SK-N-SH (cell line): ENCODE measurements around the gene MCTP2. TPM values are rescaled to one million over a fixed set of nuclear protein-coding genes. Genes with fewer than 3 reads are reported as not detected.

Experiments used
- CTCF ChIA-PET: fragments of 300-600, 350-600 bp; formaldehyde crosslinking; extraction: SDS; loops from one replicate; lab custom pipeline; 2021; lab: Yijun Ruan, JAX
- POLR2A ChIA-PET: fragments of 350-600 bp; sonication (Branson Sonifier 250); formaldehyde crosslinking; extraction: SDS; loops from one replicate; lab custom pipeline; 2020; ENCODE audit warnings: antibody characterized with exemption, inconsistent platforms; lab: Yijun Ruan, JAX
- DNase-seq: peaks from one replicate; pipeline ENCODE4 v3.0.0; 2012
- H2AFZ ChIP-seq: fragments of 200-600 bp; sonication (generic); 2 replicates; pipeline ENCODE4 v1.8.1; 2016; ENCODE audit warnings: antibody characterized with exemption, mild to moderate bottlenecking, low read depth
- H3F3A ChIP-seq: fragments of 200-600 bp; sonication (generic); replicated peaks from 2 replicates; pipeline ENCODE3; 2016; ENCODE audit warnings: antibody characterized with exemption, mild to moderate bottlenecking; ENCODE audit not compliant: insufficient read depth
- H3K27ac ChIP-seq, 2 experiments: fragments of 200-500 bp in 1 of 2; fragments of 200-600 bp in 1 of 2; sonication (Bioruptor generic) in 1 of 2; sonication (generic), shearing (Covaris generic) in 1 of 2; 2 replicates each; pipeline versions ENCODE4 v1.5.1 to v1.6.1; 2014 to 2016; ENCODE audit warnings: low read depth in 2 of 2, inconsistent platforms in 1 of 2, low read length in 1 of 2, mild to moderate bottlenecking in 1 of 2, mixed read lengths in 1 of 2
- H3K27me3 ChIP-seq: fragments of 200-600 bp; sonication (generic), shearing (Covaris generic); 2 replicates; pipeline ENCODE4 v1.6.1; 2016; ENCODE audit warnings: mixed run types; ENCODE audit not compliant: insufficient read depth
- H3K36me3 ChIP-seq, 2 experiments: fragments of 200-500 bp in 1 of 2; fragments of 200-600 bp in 1 of 2; sonication (Bioruptor generic) in 1 of 2; sonication (generic) in 1 of 2; replicated peaks in 1 of 2; 2 replicates each; pipeline versions ENCODE3 to v1.5.1; 2014 to 2016; ENCODE audit warnings: low read length in 1 of 2, mild to moderate bottlenecking in 1 of 2; ENCODE audit not compliant: insufficient read depth in 2 of 2, control insufficient read depth in 1 of 2
- H3K4me1 ChIP-seq, 2 experiments: fragments of 200-500 bp in 1 of 2; fragments of 200-600 bp in 1 of 2; sonication (Bioruptor generic) in 1 of 2; sonication (generic), shearing (Covaris generic) in 1 of 2; 2 replicates each; pipeline versions ENCODE4 v1.5.1 to v1.6.1; 2014 to 2016; ENCODE audit warnings: low read depth in 1 of 2, low read length in 1 of 2, mixed run types in 1 of 2; ENCODE audit not compliant: insufficient read depth in 2 of 2, control insufficient read depth in 1 of 2
- H3K4me2 ChIP-seq: fragments of 200-600 bp; sonication (generic), shearing (Covaris generic); 2 replicates; pipeline ENCODE4 v1.6.1; 2017; ENCODE audit warnings: mixed run types
- H3K4me3 ChIP-seq, 2 experiments: fragments of 200-500 bp in 1 of 2; fragments of 200-600 bp in 1 of 2; sonication (Bioruptor generic) in 1 of 2; sonication (generic), shearing (Covaris generic) in 1 of 2; 2 replicates each; pipeline versions ENCODE4 v1.5.1 to v1.8.1; 2014 to 2016; ENCODE audit warnings: low read depth in 2 of 2, inconsistent platforms in 1 of 2, low read length in 1 of 2, mild to moderate bottlenecking in 1 of 2, mixed read lengths in 1 of 2, moderate library complexity in 1 of 2
- H3K79me2 ChIP-seq: fragments of 200-600 bp; sonication (generic); 2 replicates; pipeline ENCODE4 v1.8.1; 2017; ENCODE audit warnings: mild to moderate bottlenecking; ENCODE audit not compliant: insufficient read depth
- H3K9ac ChIP-seq: fragments of 200-600 bp; sonication (generic); 2 replicates; pipeline ENCODE4 v1.6.1; 2017; ENCODE audit warnings: mixed run types
- H3K9me2 ChIP-seq: fragments of 200-600 bp; sonication (generic); 2 replicates; pipeline ENCODE4 v1.6.1; 2017; ENCODE audit warnings: mixed run types
- H3K9me3 ChIP-seq: fragments of 200-600 bp; sonication (generic); 2 replicates; pipeline ENCODE4 v1.6.1; 2017; ENCODE audit warnings: mixed run types, mild to moderate bottlenecking, moderate library complexity
- H4K20me1 ChIP-seq: fragments of 200-600 bp; sonication (generic); 2 replicates; pipeline ENCODE4 v1.6.1; 2017; ENCODE audit warnings: mild to moderate bottlenecking, mixed run types; ENCODE audit not compliant: insufficient read depth
- CHD2 ChIP-seq: fragments of 150-350 bp; IDR thresholded peaks from 2 replicates; pipeline ENCODE4 v1.6.1; 2018; ENCODE audit warnings: low read length; ENCODE audit not compliant: partially characterized antibody
- ELF1 ChIP-seq: IDR thresholded peaks from 2 replicates; pipeline ENCODE4 v1.4.0; 2012
- EZH2phosphoT487 ChIP-seq: fragments of 200-600 bp; sonication (generic); IDR thresholded peaks from 2 replicates; pipeline ENCODE4 v1.6.1; 2017; ENCODE audit warnings: low read depth, mixed run types, mild to moderate bottlenecking, antibody characterized with exemption, moderate library complexity, borderline replicate concordance
- FOSL2 ChIP-seq: IDR thresholded peaks from 2 replicates; pipeline ENCODE4 v1.4.0; 2012; ENCODE audit warnings: low read depth, mild to moderate bottlenecking, moderate library complexity, borderline replicate concordance
- FOXM1 ChIP-seq: IDR thresholded peaks from 2 replicates; pipeline ENCODE4 v1.4.0; 2012; ENCODE audit warnings: low read depth, mild to moderate bottlenecking
- GATA2 ChIP-seq: sonication (generic); formaldehyde crosslinking; IDR thresholded peaks from 2 replicates; pipeline ENCODE4 v1.5.0; 2020; ENCODE audit warnings: mild to moderate bottlenecking, missing genetic modification reagents
- MXI1 ChIP-seq: IDR thresholded peaks from 2 replicates; pipeline ENCODE4 v1.6.1; 2012; ENCODE audit warnings: mild to moderate bottlenecking, low read depth, low read length, improper control_type of control experiment
- RAD21 ChIP-seq: IDR thresholded peaks from 2 replicates; pipeline ENCODE4 v1.6.1; 2012; ENCODE audit warnings: mild to moderate bottlenecking, low read length
- RCOR1 ChIP-seq: fragments of 150-350 bp; IDR thresholded peaks from 2 replicates; pipeline ENCODE4 v1.6.1; 2017; ENCODE audit warnings: antibody characterized with exemption, low read length
- REST ChIP-seq: IDR thresholded peaks from 2 replicates; pipeline ENCODE4 v1.6.1; 2012; ENCODE audit warnings: mild to moderate bottlenecking, low read depth, low read length, moderate library complexity
- RXRA ChIP-seq: IDR thresholded peaks from 2 replicates; pipeline ENCODE4 v1.4.0; 2012; ENCODE audit warnings: low read depth, mild to moderate bottlenecking, borderline replicate concordance
- SMC3 ChIP-seq: IDR thresholded peaks from 2 replicates; pipeline ENCODE4 v1.6.1; 2012; ENCODE audit warnings: low read depth, low read length, improper control_type of control experiment
- TAF1 ChIP-seq: IDR thresholded peaks from 2 replicates; pipeline ENCODE4 v1.6.1; 2012; ENCODE audit warnings: low read depth, mild to moderate bottlenecking, low read length, moderate library complexity, borderline replicate concordance
- TEAD4 ChIP-seq: IDR thresholded peaks from 2 replicates; pipeline ENCODE4 v1.4.0; 2012; ENCODE audit warnings: mild to moderate bottlenecking, borderline replicate concordance; ENCODE audit not compliant: insufficient read depth
- WGBS: methylation state at CpG from one replicate; pipeline ENCODE4 v1.1.6; 2017; ENCODE audit warnings: low lambda C conversion rate; 5-methylcytosine and 5-hydroxymethylcytosine counted together
- polyA plus RNA-seq, 3 experiments: library from polyadenylated mRNA; depleted of rRNA; stranded (reverse); fragments of >200 nt; gene quantifications; 2 replicates each; pipeline ENCODE4 v1.2.3, GENCODE V29; 2012
- TF ChIP-seq, protein P1 (sequence below): IDR thresholded peaks from 2 replicates; pipeline ENCODE4; 2012
- TF ChIP-seq, protein P2 (sequence below): fragments of 150-350 bp; IDR thresholded peaks from 2 replicates; pipeline ENCODE4 v1.6.1; 2016; ENCODE audit warnings: mild to moderate bottlenecking, low read depth, low read length
- TF ChIP-seq, protein P3 (sequence below): fragments of 200-600 bp; sonication (generic); IDR thresholded peaks from 2 replicates; pipeline ENCODE4 v1.6.1; 2017; ENCODE audit warnings: antibody characterized with exemption, mild to moderate bottlenecking, moderate library complexity
- TF ChIP-seq, protein P4 (sequence below): IDR thresholded peaks from 2 replicates; pipeline ENCODE4 v1.4.0; 2012; ENCODE audit warnings: low read depth, borderline replicate concordance

The MCTP2 gene
- polyA plus RNA-seq, 1 of the 3 experiments (the other 2 are of a cell fraction) = 0.26 TPM

GRCh38 chr15:94298364-94298763, 67.0 kb downstream of the MCTP2 start:
- 0 out of 2 replicates have a peak, but pooled peaks cover 2% of the 10 kb centered on the region for H3K9me2 ChIP-seq
- H2AFZ ChIP-seq = no peak overlapping the region
- no peak overlapping the region for H3K4me2 ChIP-seq
- H4K20me1 ChIP-seq = no peaks in the 10 kb centered on the region
- H3K9me3 ChIP-seq = no peaks in the 10 kb centered on the region
- H3K4me3 ChIP-seq = no peak overlapping the region
- no peaks in the 10 kb centered on the region for H3K36me3 ChIP-seq
- H3F3A ChIP-seq = no peaks in the 10 kb centered on the region
- POLR2A ChIA-PET = no interaction called here
- no peaks in the 10 kb centered on the region for H3K79me2 ChIP-seq
- CTCF ChIA-PET = no interaction called here
- DNase-seq = no peak
- H3K9ac ChIP-seq = no peak overlapping the region
- H3K27ac ChIP-seq = no peak overlapping the region
- no peaks in the 10 kb centered on the region for H3K4me1 ChIP-seq
- 57% methylated on average over 8 of the region's 9 CpGs for WGBS
- TF ChIP-seq GATA2 (CRISPR knock-in tag) (no peak), MXI1 (no peak), TAF1 (no peak), FOSL2 (no peak), ELF1 (no peak), RAD21 (no peak), EZH2phosphoT487 (no peak), TEAD4 (no peak), RXRA (no peak), CHD2 (no peak)
- TF ChIP-seq, protein P1, sequence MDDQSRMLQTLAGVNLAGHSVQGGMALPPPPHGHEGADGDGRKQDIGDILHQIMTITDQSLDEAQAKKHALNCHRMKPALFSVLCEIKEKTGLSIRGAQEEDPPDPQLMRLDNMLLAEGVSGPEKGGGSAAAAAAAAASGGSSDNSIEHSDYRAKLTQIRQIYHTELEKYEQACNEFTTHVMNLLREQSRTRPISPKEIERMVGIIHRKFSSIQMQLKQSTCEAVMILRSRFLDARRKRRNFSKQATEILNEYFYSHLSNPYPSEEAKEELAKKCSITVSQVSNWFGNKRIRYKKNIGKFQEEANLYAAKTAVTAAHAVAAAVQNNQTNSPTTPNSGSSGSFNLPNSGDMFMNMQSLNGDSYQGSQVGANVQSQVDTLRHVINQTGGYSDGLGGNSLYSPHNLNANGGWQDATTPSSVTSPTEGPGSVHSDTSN = no peak
- TF ChIP-seq, protein P2, sequence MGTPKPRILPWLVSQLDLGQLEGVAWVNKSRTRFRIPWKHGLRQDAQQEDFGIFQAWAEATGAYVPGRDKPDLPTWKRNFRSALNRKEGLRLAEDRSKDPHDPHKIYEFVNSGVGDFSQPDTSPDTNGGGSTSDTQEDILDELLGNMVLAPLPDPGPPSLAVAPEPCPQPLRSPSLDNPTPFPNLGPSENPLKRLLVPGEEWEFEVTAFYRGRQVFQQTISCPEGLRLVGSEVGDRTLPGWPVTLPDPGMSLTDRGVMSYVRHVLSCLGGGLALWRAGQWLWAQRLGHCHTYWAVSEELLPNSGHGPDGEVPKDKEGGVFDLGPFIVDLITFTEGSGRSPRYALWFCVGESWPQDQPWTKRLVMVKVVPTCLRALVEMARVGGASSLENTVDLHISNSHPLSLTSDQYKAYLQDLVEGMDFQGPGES = no peak
- TF ChIP-seq, all 33 proteins: peak for 0
- H3K27me3 ChIP-seq = no peaks in the 10 kb centered on the region

DNA sequence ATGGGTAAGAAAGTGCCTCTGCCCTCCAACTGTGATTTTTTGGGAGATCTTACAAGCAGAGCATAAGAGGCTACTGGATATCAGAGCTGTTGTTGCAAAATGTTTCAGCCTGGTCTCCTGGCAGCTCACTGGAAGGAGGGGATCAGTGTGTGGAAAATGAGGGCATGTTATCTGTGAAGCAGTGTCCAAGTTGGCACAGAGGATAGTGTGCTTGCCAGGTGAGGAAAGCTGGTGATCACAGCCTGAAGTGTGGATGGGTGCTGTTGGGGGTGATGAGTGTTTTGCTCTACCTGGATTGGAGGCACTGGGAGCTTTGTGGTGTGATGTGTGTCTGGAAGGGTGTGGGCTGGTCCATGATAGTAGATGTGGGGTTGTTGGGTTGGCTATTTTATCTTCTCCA, 69.3 kb downstream of the MCTP2 start:
- 0 out of 2 replicates have a peak, but pooled peaks cover 2% of the 10 kb centered on the region for H3K9me2 ChIP-seq
- no peaks in the 10 kb centered on the region for H3F3A ChIP-seq
- H3K9ac ChIP-seq = no peak overlapping the region
- H3K4me2 ChIP-seq = no peak overlapping the region
- no peak overlapping the region for H3K4me3 ChIP-seq
- H3K79me2 ChIP-seq = no peaks in the 10 kb centered on the region
- no peaks in the 10 kb centered on the region for H4K20me1 ChIP-seq
- H2AFZ ChIP-seq = no peak overlapping the region
- H3K9me3 ChIP-seq = no peaks in the 10 kb centered on the region
- ChIA-PET CTCF (interaction anchor here (0.9 to 2.2 kb wide), 4 partner anchors 10 to 137 kb away, joined by 3 to 12 read pairs (median 4); no protein-coding TSS in a partner anchor), POLR2A (no interaction called here)
- no peaks in the 10 kb centered on the region for H3K36me3 ChIP-seq
- DNase-seq = no peak
- no peaks in the 10 kb centered on the region for H3K27me3 ChIP-seq
- H3K27ac ChIP-seq = no peak overlapping the region
- no peaks in the 10 kb centered on the region for H3K4me1 ChIP-seq
- TF ChIP-seq FOXM1 = no peak
- TF ChIP-seq, protein P2 = no peak
- no peak for TF ChIP-seq MXI1
- TF ChIP-seq, protein P3, sequence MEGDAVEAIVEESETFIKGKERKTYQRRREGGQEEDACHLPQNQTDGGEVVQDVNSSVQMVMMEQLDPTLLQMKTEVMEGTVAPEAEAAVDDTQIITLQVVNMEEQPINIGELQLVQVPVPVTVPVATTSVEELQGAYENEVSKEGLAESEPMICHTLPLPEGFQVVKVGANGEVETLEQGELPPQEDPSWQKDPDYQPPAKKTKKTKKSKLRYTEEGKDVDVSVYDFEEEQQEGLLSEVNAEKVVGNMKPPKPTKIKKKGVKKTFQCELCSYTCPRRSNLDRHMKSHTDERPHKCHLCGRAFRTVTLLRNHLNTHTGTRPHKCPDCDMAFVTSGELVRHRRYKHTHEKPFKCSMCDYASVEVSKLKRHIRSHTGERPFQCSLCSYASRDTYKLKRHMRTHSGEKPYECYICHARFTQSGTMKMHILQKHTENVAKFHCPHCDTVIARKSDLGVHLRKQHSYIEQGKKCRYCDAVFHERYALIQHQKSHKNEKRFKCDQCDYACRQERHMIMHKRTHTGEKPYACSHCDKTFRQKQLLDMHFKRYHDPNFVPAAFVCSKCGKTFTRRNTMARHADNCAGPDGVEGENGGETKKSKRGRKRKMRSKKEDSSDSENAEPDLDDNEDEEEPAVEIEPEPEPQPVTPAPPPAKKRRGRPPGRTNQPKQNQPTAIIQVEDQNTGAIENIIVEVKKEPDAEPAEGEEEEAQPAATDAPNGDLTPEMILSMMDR = no peak
- no peak for TF ChIP-seq GATA2 (CRISPR knock-in tag)
- no peak for TF ChIP-seq SMC3
- no peak for TF ChIP-seq RCOR1
- TF ChIP-seq, protein P4, sequence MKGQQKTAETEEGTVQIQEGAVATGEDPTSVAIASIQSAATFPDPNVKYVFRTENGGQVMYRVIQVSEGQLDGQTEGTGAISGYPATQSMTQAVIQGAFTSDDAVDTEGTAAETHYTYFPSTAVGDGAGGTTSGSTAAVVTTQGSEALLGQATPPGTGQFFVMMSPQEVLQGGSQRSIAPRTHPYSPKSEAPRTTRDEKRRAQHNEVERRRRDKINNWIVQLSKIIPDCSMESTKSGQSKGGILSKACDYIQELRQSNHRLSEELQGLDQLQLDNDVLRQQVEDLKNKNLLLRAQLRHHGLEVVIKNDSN = no peak
- TF ChIP-seq REST = no peak
